Lower leg skin (tissue), 3 donors: Measurements from ENCODE around the gene RAPGEF4.

Experiments
- POLR2A ChIP-seq, 2 donors: fragments of 450-650 bp; IDR thresholded peaks; one replicate each; pipeline ENCODE4 v1.6.1; 2016 to 2017; ENCODE audit warnings: antibody characterized with exemption in 2 of 2, mild to moderate bottlenecking in 1 of 2, moderate library complexity in 1 of 2
- TF ChIP-seq, protein P1 (sequence below), 3 donors: fragments of 450-650 bp; IDR thresholded peaks; one replicate each; pipeline ENCODE4 v1.5.1; 2016; ENCODE audit warnings: antibody characterized with exemption in 3 of 3, mild to moderate bottlenecking in 3 of 3, moderate library complexity in 2 of 3

DNA sequence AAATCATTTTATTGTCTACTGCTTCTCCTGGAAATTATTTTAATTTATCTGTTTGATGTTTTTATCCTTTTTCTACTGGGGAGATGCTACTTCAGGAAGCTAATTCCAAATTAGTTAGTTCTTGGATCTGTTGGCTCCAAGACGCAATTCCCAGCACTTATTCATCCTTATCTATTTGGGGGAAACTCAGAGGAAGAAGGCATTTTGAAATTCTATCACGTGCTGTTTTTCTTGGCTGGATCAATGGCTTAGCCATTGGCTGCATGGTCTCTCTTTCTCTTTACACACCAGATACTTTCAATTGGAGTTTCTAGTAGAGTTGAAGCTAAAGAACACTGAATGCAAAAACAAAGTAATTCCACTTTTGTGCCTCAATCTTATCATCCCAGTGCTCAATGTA is 98.3 kb downstream of the RAPGEF4 start:
- TF ChIP-seq, protein P1, sequence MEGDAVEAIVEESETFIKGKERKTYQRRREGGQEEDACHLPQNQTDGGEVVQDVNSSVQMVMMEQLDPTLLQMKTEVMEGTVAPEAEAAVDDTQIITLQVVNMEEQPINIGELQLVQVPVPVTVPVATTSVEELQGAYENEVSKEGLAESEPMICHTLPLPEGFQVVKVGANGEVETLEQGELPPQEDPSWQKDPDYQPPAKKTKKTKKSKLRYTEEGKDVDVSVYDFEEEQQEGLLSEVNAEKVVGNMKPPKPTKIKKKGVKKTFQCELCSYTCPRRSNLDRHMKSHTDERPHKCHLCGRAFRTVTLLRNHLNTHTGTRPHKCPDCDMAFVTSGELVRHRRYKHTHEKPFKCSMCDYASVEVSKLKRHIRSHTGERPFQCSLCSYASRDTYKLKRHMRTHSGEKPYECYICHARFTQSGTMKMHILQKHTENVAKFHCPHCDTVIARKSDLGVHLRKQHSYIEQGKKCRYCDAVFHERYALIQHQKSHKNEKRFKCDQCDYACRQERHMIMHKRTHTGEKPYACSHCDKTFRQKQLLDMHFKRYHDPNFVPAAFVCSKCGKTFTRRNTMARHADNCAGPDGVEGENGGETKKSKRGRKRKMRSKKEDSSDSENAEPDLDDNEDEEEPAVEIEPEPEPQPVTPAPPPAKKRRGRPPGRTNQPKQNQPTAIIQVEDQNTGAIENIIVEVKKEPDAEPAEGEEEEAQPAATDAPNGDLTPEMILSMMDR (IDR thresholded peaks at IDR 0.05) = no peak
- no peak for TF ChIP-seq POLR2A (IDR thresholded peaks at IDR 0.05)
